AG08395 (cell line): ENCODE results near the gene TLK1.
"Not testable (repeated sequence)": the region's sequence is repeated elsewhere in the genome, so short reads cannot be mapped to it uniquely, and the experiment has no call there.

Source experiments
- DNase-seq: peaks from one replicate; pipeline ENCODE4 v3.0.0; 2012; ENCODE audit warnings: mixed read lengths, low spot score

TLK1 gene

GRCh38 chr2:171169333-171169732, 8.6 kb upstream of the TLK1 start:
- no peak for DNase-seq

GRCh38 chr2:171167352-171167997, 6.8 kb upstream of the TLK1 start:
- no peak for DNase-seq

- no peak for DNase-seq
Observed at GRCh38 chr2:171166328-171166983, 5.8 kb upstream of the TLK1 start.

- no peak for DNase-seq
Observed at GRCh38 chr2:171165967-171166327, 5.3 kb upstream of the TLK1 start.

- no peak for DNase-seq
Observed at GRCh38 chr2:171163261-171163660, 2.6 kb upstream of the TLK1 start.

- DNase-seq: not testable (repeated sequence)
Observed at GRCh38 chr2:171162522-171163197, 2.0 kb upstream of the TLK1 start.

- peak; percentile 82 for DNase-seq
Observed at GRCh38 chr2:171160956-171161740, 455 bp upstream of the TLK1 start.

- DNase-seq: peak; percentile 36
Observed at GRCh38 chr2:171159372-171160118, 1.1 kb downstream of the TLK1 start.

- no peak for DNase-seq
Observed at GRCh38 chr2:171158790-171159371, 1.8 kb downstream of the TLK1 start.

- DNase-seq: no peak
Observed at GRCh38 chr2:171158036-171158789, 2.5 kb downstream of the TLK1 start.

- no peak for DNase-seq
Observed at GRCh38 chr2:171157109-171157500, 3.6 kb downstream of the TLK1 start.

GRCh38 chr2:171154348-171154747, 6.3 kb downstream of the TLK1 start:
- DNase-seq: no peak

- no peak for DNase-seq
Observed at GRCh38 chr2:171150694-171151285, 9.9 kb downstream of the TLK1 start.

- DNase-seq: no peak
Observed at GRCh38 chr2:171149986-171150693, 10.6 kb downstream of the TLK1 start.

- no peak for DNase-seq
Observed at GRCh38 chr2:171149171-171149938, 11.3 kb downstream of the TLK1 start.

GRCh38 chr2:171147081-171147480, 13.6 kb downstream of the TLK1 start:
- no peak for DNase-seq

GRCh38 chr2:171146633-171147032, 14.1 kb downstream of the TLK1 start:
- DNase-seq: no peak

GRCh38 chr2:171146071-171146470, 14.6 kb downstream of the TLK1 start:
- DNase-seq: no peak

- DNase-seq: no peak
Observed at GRCh38 chr2:171143670-171144062, 17.0 kb downstream of the TLK1 start.
